ENCODE results near the gene PPP1R9A. TPM values are rescaled to one million over a fixed set of nuclear protein-coding genes. Genes with fewer than 3 reads are reported as not detected.
"Not testable (repeated sequence)": the region's sequence is repeated elsewhere in the genome, so short reads cannot be mapped to it uniquely, and the experiment has no call there.

Gene PPP1R9A
- polyA plus RNA-seq, 1 experiment: 0.02 TPM

DNA sequence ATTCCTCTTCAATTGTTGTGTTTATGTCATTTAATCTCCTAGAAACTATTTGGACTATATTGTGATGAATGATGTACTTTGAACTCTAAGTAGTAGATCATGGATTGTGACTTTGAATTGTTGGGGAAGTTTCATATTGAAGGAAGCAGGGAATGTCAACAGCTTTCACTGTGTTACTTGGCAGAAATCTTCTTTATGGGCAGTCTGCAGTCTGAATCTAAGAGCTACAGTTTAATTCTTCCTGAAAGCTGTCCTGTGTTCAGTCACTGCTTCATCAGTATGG is 91.6 kb downstream of the PPP1R9A start:
- no peak overlapping the region for H3K4me3 ChIP-seq (ENCODE audit: low read depth, low read length)
- ChIA-PET CTCF (no interaction called here), POLR2A (no interaction called here)
- H3K27me3 ChIP-seq (ENCODE audit: control insufficient read depth, insufficient read depth, low read length): no peaks in the 10 kb centered on the region
- H3K9me3 ChIP-seq (ENCODE audit: control insufficient read depth, insufficient read depth, low read length): no peaks in the 10 kb centered on the region
- no peak overlapping the region for H3K27ac ChIP-seq (ENCODE audit: low read depth, low read length)
- no peak for DNase-seq (ENCODE audit: low read depth, low spot score)
- TF ChIP-seq, protein P1, sequence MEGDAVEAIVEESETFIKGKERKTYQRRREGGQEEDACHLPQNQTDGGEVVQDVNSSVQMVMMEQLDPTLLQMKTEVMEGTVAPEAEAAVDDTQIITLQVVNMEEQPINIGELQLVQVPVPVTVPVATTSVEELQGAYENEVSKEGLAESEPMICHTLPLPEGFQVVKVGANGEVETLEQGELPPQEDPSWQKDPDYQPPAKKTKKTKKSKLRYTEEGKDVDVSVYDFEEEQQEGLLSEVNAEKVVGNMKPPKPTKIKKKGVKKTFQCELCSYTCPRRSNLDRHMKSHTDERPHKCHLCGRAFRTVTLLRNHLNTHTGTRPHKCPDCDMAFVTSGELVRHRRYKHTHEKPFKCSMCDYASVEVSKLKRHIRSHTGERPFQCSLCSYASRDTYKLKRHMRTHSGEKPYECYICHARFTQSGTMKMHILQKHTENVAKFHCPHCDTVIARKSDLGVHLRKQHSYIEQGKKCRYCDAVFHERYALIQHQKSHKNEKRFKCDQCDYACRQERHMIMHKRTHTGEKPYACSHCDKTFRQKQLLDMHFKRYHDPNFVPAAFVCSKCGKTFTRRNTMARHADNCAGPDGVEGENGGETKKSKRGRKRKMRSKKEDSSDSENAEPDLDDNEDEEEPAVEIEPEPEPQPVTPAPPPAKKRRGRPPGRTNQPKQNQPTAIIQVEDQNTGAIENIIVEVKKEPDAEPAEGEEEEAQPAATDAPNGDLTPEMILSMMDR (IDR thresholded peaks at IDR 0.05; ENCODE audit: low read depth, low read length): no peak

DNA sequence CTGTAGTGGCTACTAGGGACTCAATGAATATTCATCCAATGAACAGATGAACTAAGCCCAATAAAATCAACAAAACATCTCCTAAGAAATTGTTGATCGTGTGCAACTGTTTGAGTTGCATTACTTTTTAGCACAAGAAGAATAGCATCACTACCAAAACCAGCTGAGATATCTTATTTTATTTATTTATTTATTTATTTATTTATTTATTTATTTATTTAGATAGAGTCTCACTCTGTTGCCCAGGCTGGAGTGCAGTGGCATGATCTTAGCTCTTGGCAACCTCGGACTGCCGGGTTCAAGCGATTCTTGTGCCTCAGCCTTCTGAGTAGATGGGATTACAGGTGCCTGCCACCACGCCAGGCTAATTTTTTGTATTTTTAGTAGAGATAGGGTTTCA is 92.2 kb downstream of the PPP1R9A start:
- DNase-seq (ENCODE audit: low read depth, low spot score); H3K9me3 ChIP-seq (ENCODE audit: control insufficient read depth, insufficient read depth, low read length); CTCF ChIA-PET; H3K27ac ChIP-seq (ENCODE audit: low read depth, low read length); POLR2A ChIA-PET; H3K4me3 ChIP-seq (ENCODE audit: low read depth, low read length); H3K27me3 ChIP-seq (ENCODE audit: control insufficient read depth, insufficient read depth, low read length): not testable (repeated sequence)

DNA sequence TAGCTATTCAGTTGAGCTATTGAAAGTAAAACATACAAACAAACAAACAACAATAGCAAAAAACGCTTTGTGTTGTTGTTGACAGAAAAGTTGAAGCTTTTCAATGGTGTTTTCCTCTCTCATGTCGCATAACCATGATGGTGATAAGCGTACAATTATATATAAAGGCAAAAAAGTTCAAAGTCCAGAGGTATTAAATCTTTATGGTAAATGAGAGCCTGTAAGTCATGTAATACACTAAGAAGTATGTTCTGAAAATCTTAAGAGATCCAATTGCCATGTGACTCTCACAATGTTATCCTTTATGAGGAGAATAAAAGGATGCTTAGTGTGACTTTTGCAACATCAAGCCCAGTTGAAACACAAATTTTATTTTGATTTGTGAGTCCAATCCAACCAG is 93.9 kb downstream of the PPP1R9A start:
- Histone ChIP-seq H3K27ac (ENCODE audit: low read depth, low read length) (no peak overlapping the region), H3K9me3 (ENCODE audit: control insufficient read depth, insufficient read depth, low read length) (no peaks in the 10 kb centered on the region), H3K4me3 (ENCODE audit: low read depth, low read length) (no peak overlapping the region), H3K27me3 (ENCODE audit: control insufficient read depth, insufficient read depth, low read length) (no peaks in the 10 kb centered on the region)
- CTCF ChIA-PET: no interaction called here
- POLR2A ChIA-PET: no interaction called here
- no peak for DNase-seq (ENCODE audit: low read depth, low spot score)
- TF ChIP-seq, protein P1 (IDR thresholded peaks at IDR 0.05; ENCODE audit: low read depth, low read length): no peak

DNA sequence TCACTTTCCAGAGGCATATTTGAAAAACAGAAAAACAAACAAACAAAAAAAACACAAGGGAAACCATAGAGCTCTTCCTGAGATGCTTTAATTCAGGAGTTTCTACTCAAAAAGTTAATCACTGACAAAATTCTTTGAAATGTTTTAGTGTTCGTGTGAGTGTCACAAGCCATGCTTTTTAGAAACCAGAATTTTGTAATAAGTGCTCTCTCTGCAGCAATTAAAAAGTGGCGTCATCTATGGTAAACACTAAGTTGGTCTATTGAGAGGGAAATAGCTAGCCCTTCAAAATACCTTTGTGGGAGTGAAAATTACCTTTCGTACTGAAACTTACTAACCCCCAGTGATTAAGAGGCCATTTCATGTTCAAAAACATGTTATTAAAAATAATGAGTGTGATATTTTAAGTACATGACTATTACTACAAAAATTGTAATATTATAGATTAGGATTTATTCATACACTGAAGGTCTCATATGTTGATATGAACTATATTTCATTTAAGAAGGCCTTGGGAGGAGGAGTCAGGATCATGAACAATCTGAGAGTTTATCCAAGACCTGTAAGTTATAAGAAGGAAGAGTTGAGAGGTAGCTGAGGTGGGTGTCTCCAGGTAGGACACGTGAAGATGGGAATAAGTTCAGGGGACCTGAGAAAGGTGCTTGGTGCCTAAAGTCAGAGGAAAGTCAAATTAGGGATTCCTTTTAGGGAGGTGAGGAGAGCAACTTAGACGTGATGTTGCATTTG is 94.6 kb downstream of the PPP1R9A start:
- Histone ChIP-seq H3K9me3 (ENCODE audit: control insufficient read depth, insufficient read depth, low read length) (no peaks in the 10 kb centered on the region), H3K27ac (ENCODE audit: low read depth, low read length) (no peak overlapping the region), H3K4me3 (ENCODE audit: low read depth, low read length) (no peak overlapping the region), H3K27me3 (ENCODE audit: control insufficient read depth, insufficient read depth, low read length) (no peaks in the 10 kb centered on the region)
- POLR2A ChIA-PET: no interaction called here
- CTCF ChIA-PET: no interaction called here
- TF ChIP-seq, protein P1 (IDR thresholded peaks at IDR 0.05; ENCODE audit: low read depth, low read length): no peak
- DNase-seq (ENCODE audit: low read depth, low spot score): no peak

DNA sequence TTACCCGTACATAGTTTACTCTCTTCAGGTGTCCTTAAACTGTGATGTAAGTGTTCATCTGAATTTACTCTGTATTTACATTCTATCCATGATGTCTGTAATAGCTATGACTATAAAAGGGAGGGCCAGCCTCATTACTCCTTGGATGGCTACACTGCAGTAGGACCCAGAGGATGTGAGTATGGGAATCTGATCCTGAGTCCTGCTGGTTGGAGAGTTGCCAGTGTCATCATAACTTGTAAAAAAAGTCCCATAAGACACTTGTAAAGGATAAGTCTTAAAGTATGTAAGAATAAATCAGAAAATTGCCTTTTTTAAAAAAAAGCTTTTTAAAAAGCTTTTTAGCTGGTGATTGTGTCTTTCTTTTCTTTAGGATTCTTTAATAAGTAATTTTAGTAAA is 95.4 kb downstream of the PPP1R9A start:
- Histone ChIP-seq H3K4me3 (ENCODE audit: low read depth, low read length) (no peak overlapping the region), H3K9me3 (ENCODE audit: control insufficient read depth, insufficient read depth, low read length) (no peaks in the 10 kb centered on the region), H3K27me3 (ENCODE audit: control insufficient read depth, insufficient read depth, low read length) (no peaks in the 10 kb centered on the region), H3K27ac (ENCODE audit: low read depth, low read length) (no peak overlapping the region)
- TF ChIP-seq, protein P1 (IDR thresholded peaks at IDR 0.05; ENCODE audit: low read depth, low read length): no peak
- no peak for DNase-seq (ENCODE audit: low read depth, low spot score)
- CTCF ChIA-PET: no interaction called here
- POLR2A ChIA-PET: no interaction called here

Data from AG04450 (cell line).